SK-N-SH treated with all-trans-retinoic acid at 6 μM for 48 hours (cell line): Measurements from ENCODE around the gene BUB1B.

Experiments
- ATAC-seq: fragments of 200-7000 bp; cut with Tn5 transposase; 3 replicates; pipeline ENCODE4 v1.9.1; 2020; ENCODE audit warnings: mild to moderate bottlenecking, moderate library complexity
- ARNTL ChIP-seq: fragments of 450-650 bp; formaldehyde crosslinking; IDR thresholded peaks from 2 replicates; pipeline ENCODE4 v1.5.0; 2020; ENCODE audit warnings: low read depth, mild to moderate bottlenecking, moderate library complexity, borderline replicate concordance
- BACH2 ChIP-seq: fragments of 250-450 bp; sonication (Bioruptor Pico); IDR thresholded peaks from 2 replicates; pipeline ENCODE4 v1.9.0; 2021; ENCODE audit warnings: mild to moderate bottlenecking, borderline replicate concordance
- CREB5 ChIP-seq: fragments of 250-450 bp; sonication (Bioruptor Pico); IDR thresholded peaks from 2 replicates; pipeline ENCODE4 v1.5.1; 2020; ENCODE audit warnings: low read depth, mild to moderate bottlenecking, moderate library complexity
- CSDC2 ChIP-seq: fragments of 250-450 bp; sonication (Bioruptor Pico); IDR thresholded peaks from 2 replicates; pipeline ENCODE4 v1.5.0; 2020; ENCODE audit warnings: mild to moderate bottlenecking, moderate library complexity
- GLIS3 ChIP-seq: fragments of 250-450 bp; sonication (Bioruptor Pico); IDR thresholded peaks from 2 replicates; pipeline ENCODE4 v1.5.0; 2020; ENCODE audit warnings: mild to moderate bottlenecking, moderate library complexity
- ISL1 ChIP-seq: fragments of 250-450 bp; sonication (Bioruptor Pico); IDR thresholded peaks from 2 replicates; pipeline ENCODE4 v2.1.2; 2022; ENCODE audit warnings: mild to moderate bottlenecking, moderate library complexity
- OSR1 ChIP-seq: fragments of 250-450 bp; sonication (Bioruptor Pico); IDR thresholded peaks from 2 replicates; pipeline ENCODE4 v1.8.0; 2022; ENCODE audit warnings: moderate library complexity, mild to moderate bottlenecking, inconsistent platforms
- PPARA ChIP-seq: fragments of 250-450 bp; sonication (Bioruptor Pico); IDR thresholded peaks from 2 replicates; pipeline ENCODE4 v1.5.0; 2020; ENCODE audit warnings: mild to moderate bottlenecking, borderline replicate concordance
- RARB ChIP-seq: fragments of 250-450 bp; sonication (Bioruptor Pico); IDR thresholded peaks from 2 replicates; pipeline ENCODE4 v1.8.0; 2021; ENCODE audit warnings: mild to moderate bottlenecking, moderate library complexity
- SNAI2 ChIP-seq: fragments of 250-450 bp; sonication (Bioruptor Pico); IDR thresholded peaks from 2 replicates; pipeline ENCODE4 v1.5.0; 2020; ENCODE audit warnings: mild to moderate bottlenecking, moderate library complexity
- TCF4 ChIP-seq: fragments of 250-450 bp; sonication (Bioruptor Pico); IDR thresholded peaks from 2 replicates; pipeline ENCODE4 v1.8.0; 2021; ENCODE audit warnings: mild to moderate bottlenecking, moderate library complexity, borderline replicate concordance
- TOX ChIP-seq: fragments of 250-450 bp; sonication (Bioruptor Pico); IDR thresholded peaks from 2 replicates; pipeline ENCODE4 v1.8.0; 2021; ENCODE audit warnings: mild to moderate bottlenecking, moderate library complexity, borderline replicate concordance
- ZC3H10 ChIP-seq: fragments of 250-450 bp; sonication (Bioruptor Pico); IDR thresholded peaks from 2 replicates; pipeline ENCODE4 v1.5.1; 2021; ENCODE audit warnings: mild to moderate bottlenecking, moderate library complexity
- ZFP3 ChIP-seq: fragments of 250-450 bp; sonication (Bioruptor Pico); IDR thresholded peaks from 2 replicates; pipeline ENCODE4 v1.5.0; 2020; ENCODE audit warnings: mild to moderate bottlenecking, moderate library complexity
- ZFP30 ChIP-seq: fragments of 450-650 bp; formaldehyde crosslinking; IDR thresholded peaks from 2 replicates; pipeline ENCODE4 v1.5.0; 2022; ENCODE audit warnings: mild to moderate bottlenecking, moderate library complexity
- ZNF565 ChIP-seq: fragments of 450-650 bp; formaldehyde crosslinking; conservative IDR thresholded peaks from 2 replicates; pipeline ENCODE4 v1.5.0; 2020; ENCODE audit warnings: low read depth, mild to moderate bottlenecking, moderate library complexity
- ZNF70 ChIP-seq: fragments of 450-650 bp; formaldehyde crosslinking; IDR thresholded peaks from 2 replicates; pipeline ENCODE4 v1.5.0; 2020; ENCODE audit warnings: mild to moderate bottlenecking, moderate library complexity
- TF ChIP-seq, protein P1 (sequence below): fragments of 250-450 bp; sonication (Bioruptor Pico); IDR thresholded peaks from 2 replicates; pipeline ENCODE4 v1.8.0; 2020; ENCODE audit warnings: mild to moderate bottlenecking, moderate library complexity, borderline replicate concordance
- TF ChIP-seq, protein P2 (sequence below): fragments of 250-450 bp; sonication (Bioruptor Pico); IDR thresholded peaks from 2 replicates; pipeline ENCODE4 v1.8.0; 2021; ENCODE audit warnings: low read depth, mild to moderate bottlenecking, moderate library complexity, borderline replicate concordance
- TF ChIP-seq, protein P3 (sequence below): fragments of 250-450 bp; sonication (Bioruptor Pico); IDR thresholded peaks from 2 replicates; pipeline ENCODE4 v1.5.0; 2020; ENCODE audit warnings: mild to moderate bottlenecking, moderate library complexity

The BUB1B gene

GRCh38 chr15:40247406-40247971, 86.6 kb downstream of the BUB1B start:
- TF ChIP-seq TCF4 (CRISPR knock-in tag) (no peak), ISL1 (CRISPR knock-in tag) (no peak), ZFP30 (no peak), SNAI2 (CRISPR knock-in tag) (no peak), ZFP3 (CRISPR knock-in tag) (no peak), ARNTL (CRISPR knock-in tag) (no peak)
- TF ChIP-seq, protein P1, sequence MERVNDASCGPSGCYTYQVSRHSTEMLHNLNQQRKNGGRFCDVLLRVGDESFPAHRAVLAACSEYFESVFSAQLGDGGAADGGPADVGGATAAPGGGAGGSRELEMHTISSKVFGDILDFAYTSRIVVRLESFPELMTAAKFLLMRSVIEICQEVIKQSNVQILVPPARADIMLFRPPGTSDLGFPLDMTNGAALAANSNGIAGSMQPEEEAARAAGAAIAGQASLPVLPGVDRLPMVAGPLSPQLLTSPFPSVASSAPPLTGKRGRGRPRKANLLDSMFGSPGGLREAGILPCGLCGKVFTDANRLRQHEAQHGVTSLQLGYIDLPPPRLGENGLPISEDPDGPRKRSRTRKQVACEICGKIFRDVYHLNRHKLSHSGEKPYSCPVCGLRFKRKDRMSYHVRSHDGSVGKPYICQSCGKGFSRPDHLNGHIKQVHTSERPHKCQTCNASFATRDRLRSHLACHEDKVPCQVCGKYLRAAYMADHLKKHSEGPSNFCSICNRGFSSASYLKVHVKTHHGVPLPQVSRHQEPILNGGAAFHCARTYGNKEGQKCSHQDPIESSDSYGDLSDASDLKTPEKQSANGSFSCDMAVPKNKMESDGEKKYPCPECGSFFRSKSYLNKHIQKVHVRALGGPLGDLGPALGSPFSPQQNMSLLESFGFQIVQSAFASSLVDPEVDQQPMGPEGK (CRISPR knock-in tag) = no peak
- ATAC-seq = no peak

- no peak for ATAC-seq
- TF ChIP-seq ZNF70 (CRISPR knock-in tag) = no peak
- no peak for TF ChIP-seq TOX (CRISPR knock-in tag)
- no peak for TF ChIP-seq ZNF565 (CRISPR knock-in tag)
- no peak for TF ChIP-seq SNAI2 (CRISPR knock-in tag)
- no peak for TF ChIP-seq OSR1
- TF ChIP-seq, protein P2, sequence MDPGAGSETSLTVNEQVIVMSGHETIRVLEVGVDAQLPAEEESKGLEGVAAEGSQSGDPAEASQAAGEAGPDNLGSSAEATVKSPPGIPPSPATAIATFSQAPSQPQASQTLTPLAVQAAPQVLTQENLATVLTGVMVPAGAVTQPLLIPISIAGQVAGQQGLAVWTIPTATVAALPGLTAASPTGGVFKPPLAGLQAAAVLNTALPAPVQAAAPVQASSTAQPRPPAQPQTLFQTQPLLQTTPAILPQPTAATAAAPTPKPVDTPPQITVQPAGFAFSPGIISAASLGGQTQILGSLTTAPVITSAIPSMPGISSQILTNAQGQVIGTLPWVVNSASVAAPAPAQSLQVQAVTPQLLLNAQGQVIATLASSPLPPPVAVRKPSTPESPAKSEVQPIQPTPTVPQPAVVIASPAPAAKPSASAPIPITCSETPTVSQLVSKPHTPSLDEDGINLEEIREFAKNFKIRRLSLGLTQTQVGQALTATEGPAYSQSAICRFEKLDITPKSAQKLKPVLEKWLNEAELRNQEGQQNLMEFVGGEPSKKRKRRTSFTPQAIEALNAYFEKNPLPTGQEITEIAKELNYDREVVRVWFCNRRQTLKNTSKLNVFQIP (CRISPR knock-in tag) = no peak
- no peak for TF ChIP-seq ZC3H10
- no peak for TF ChIP-seq RARB (CRISPR knock-in tag)
- TF ChIP-seq BACH2 (CRISPR knock-in tag) = no peak
- TF ChIP-seq, protein P3, sequence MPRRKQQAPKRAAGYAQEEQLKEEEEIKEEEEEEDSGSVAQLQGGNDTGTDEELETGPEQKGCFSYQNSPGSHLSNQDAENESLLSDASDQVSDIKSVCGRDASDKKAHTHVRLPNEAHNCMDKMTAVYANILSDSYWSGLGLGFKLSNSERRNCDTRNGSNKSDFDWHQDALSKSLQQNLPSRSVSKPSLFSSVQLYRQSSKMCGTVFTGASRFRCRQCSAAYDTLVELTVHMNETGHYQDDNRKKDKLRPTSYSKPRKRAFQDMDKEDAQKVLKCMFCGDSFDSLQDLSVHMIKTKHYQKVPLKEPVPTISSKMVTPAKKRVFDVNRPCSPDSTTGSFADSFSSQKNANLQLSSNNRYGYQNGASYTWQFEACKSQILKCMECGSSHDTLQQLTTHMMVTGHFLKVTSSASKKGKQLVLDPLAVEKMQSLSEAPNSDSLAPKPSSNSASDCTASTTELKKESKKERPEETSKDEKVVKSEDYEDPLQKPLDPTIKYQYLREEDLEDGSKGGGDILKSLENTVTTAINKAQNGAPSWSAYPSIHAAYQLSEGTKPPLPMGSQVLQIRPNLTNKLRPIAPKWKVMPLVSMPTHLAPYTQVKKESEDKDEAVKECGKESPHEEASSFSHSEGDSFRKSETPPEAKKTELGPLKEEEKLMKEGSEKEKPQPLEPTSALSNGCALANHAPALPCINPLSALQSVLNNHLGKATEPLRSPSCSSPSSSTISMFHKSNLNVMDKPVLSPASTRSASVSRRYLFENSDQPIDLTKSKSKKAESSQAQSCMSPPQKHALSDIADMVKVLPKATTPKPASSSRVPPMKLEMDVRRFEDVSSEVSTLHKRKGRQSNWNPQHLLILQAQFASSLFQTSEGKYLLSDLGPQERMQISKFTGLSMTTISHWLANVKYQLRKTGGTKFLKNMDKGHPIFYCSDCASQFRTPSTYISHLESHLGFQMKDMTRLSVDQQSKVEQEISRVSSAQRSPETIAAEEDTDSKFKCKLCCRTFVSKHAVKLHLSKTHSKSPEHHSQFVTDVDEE (CRISPR knock-in tag) = no peak
- TF ChIP-seq, protein P1 (CRISPR knock-in tag) = no peak
- no peak for TF ChIP-seq ZFP30
- no peak for TF ChIP-seq PPARA (CRISPR knock-in tag)
- TF ChIP-seq GLIS3 = no peak
- TF ChIP-seq CREB5 (CRISPR knock-in tag) = no peak
- TF ChIP-seq CSDC2 (CRISPR knock-in tag) = no peak
- no peak for TF ChIP-seq ARNTL (CRISPR knock-in tag)
Observed at GRCh38 chr15:40248006-40248783, 87.3 kb downstream of the BUB1B start.
